ENCODE results near the gene POGK. TPM values are rescaled to one million over a fixed set of nuclear protein-coding genes. Genes with fewer than 3 reads are reported as not detected.

POGK gene
- polyA plus RNA-seq, 4 donors: 4.5 to 26.4 (median 7.8) TPM

GRCh38 chr1:166843769-166844596 is 4.7 kb downstream of the POGK start:
- peak; percentile 14 to 71 for DNase-seq
- Histone ChIP-seq H3K9me3 (ENCODE audit: control insufficient read depth in 2 of 2, insufficient read depth in 1 of 2, low read depth in 1 of 2, low read length in 1 of 2) (no peaks in the 10 kb centered on the region), H3K36me3 (ENCODE audit: control insufficient read depth in 3 of 3, insufficient read depth in 2 of 3, low read depth in 1 of 3, low read length in 3 of 3) (peaks cover 6 to 63% (median 16%) of the 10 kb centered on the region in 3 donors), H3K27ac (ENCODE audit: low read depth in 1 of 3, low read length in 2 of 3) (peak overlapping the region in 1 of 3 donors; percentile 31), H3K4me3 (ENCODE audit: low read depth in 1 of 3, low read length in 3 of 3) (no peak overlapping the region), H3K27me3 (ENCODE audit: control insufficient read depth in 3 of 3, insufficient read depth in 3 of 3, low read length in 3 of 3) (no peaks in the 10 kb centered on the region), H3K4me1 (ENCODE audit: control insufficient read depth in 3 of 3, insufficient read depth in 2 of 3, low read depth in 1 of 3, low read length in 2 of 3) (peaks cover 0 to 43% (median 4%) of the 10 kb centered on the region in 3 donors)
- no peak for FAIRE-seq
- WGBS, 3 donors: 41 to 60% (median 54%) methylated on average over 7 of the region's 7 CpGs

GRCh38 chr1:166844791-166845190 is 5.5 kb downstream of the POGK start:
- FAIRE-seq: no peak
- peaks cover 10 to 72% (median 23%) of the 10 kb centered on the region in 3 donors for H3K36me3 ChIP-seq (ENCODE audit: control insufficient read depth in 3 of 3, insufficient read depth in 2 of 3, low read depth in 1 of 3, low read length in 3 of 3)
- WGBS, 3 donors: 79 to 80% (median 80%) methylated on average over 7 of the region's 7 CpGs

GRCh38 chr1:166848193-166848592 is 8.9 kb downstream of the POGK start:
- peaks cover 11 to 64% (median 25%) of the 10 kb centered on the region in 3 donors for H3K36me3 ChIP-seq (ENCODE audit: control insufficient read depth in 3 of 3, insufficient read depth in 2 of 3, low read depth in 1 of 3, low read length in 3 of 3)
- H3K27me3 ChIP-seq (ENCODE audit: control insufficient read depth in 3 of 3, insufficient read depth in 3 of 3, low read length in 3 of 3): no peaks in the 10 kb centered on the region
- no peak overlapping the region for H3K4me3 ChIP-seq (ENCODE audit: low read depth in 1 of 3, low read length in 3 of 3)
- H3K4me1 ChIP-seq (ENCODE audit: control insufficient read depth in 3 of 3, insufficient read depth in 2 of 3, low read depth in 1 of 3, low read length in 2 of 3): peaks cover 0 to 17% (median 2%) of the 10 kb centered on the region in 3 donors
- no peaks in the 10 kb centered on the region for H3K9me3 ChIP-seq (ENCODE audit: control insufficient read depth in 2 of 2, insufficient read depth in 1 of 2, low read depth in 1 of 2, low read length in 1 of 2)
- no peak overlapping the region for H3K27ac ChIP-seq (ENCODE audit: low read depth in 1 of 3, low read length in 2 of 3)
- DNase-seq: no peak
- FAIRE-seq: no peak

More at GRCh38 chr1:166844791-166845190, 5.5 kb downstream of the POGK start:
- no peak overlapping the region for H3K4me3 ChIP-seq (ENCODE audit: low read depth in 1 of 3, low read length in 3 of 3)
- DNase-seq: no peak
- H3K4me1 ChIP-seq (ENCODE audit: control insufficient read depth in 3 of 3, insufficient read depth in 2 of 3, low read depth in 1 of 3, low read length in 2 of 3): peaks cover 0 to 43% (median 4%) of the 10 kb centered on the region in 3 donors
- H3K27me3 ChIP-seq (ENCODE audit: control insufficient read depth in 3 of 3, insufficient read depth in 3 of 3, low read length in 3 of 3): no peaks in the 10 kb centered on the region
- H3K27ac ChIP-seq (ENCODE audit: low read depth in 1 of 3, low read length in 2 of 3): no peak overlapping the region
- no peaks in the 10 kb centered on the region for H3K9me3 ChIP-seq (ENCODE audit: control insufficient read depth in 2 of 2, insufficient read depth in 1 of 2, low read depth in 1 of 2, low read length in 1 of 2)

- DNase-seq (no peak), FAIRE-seq (no peak)
- Histone ChIP-seq H3K27me3 (ENCODE audit: control insufficient read depth in 3 of 3, insufficient read depth in 3 of 3, low read length in 3 of 3) (no peaks in the 10 kb centered on the region), H3K4me3 (ENCODE audit: low read depth in 1 of 3, low read length in 3 of 3) (no peak overlapping the region), H3K4me1 (ENCODE audit: control insufficient read depth in 3 of 3, insufficient read depth in 2 of 3, low read depth in 1 of 3, low read length in 2 of 3) (peaks cover 0 to 9% (median 2%) of the 10 kb centered on the region in 3 donors), H3K36me3 (ENCODE audit: control insufficient read depth in 3 of 3, insufficient read depth in 2 of 3, low read depth in 1 of 3, low read length in 3 of 3) (peaks cover 11 to 58% (median 21%) of the 10 kb centered on the region in 3 donors), H3K27ac (ENCODE audit: low read depth in 1 of 3, low read length in 2 of 3) (no peak overlapping the region), H3K9me3 (ENCODE audit: control insufficient read depth in 2 of 2, insufficient read depth in 1 of 2, low read depth in 1 of 2, low read length in 1 of 2) (no peaks in the 10 kb centered on the region)
- WGBS, 3 donors: 97 to 98% (median 98%) methylated on average over 20 of the region's 20 CpGs
Measured at GRCh38 chr1:166849135-166849534, 9.9 kb downstream of the POGK start.

- no peaks in the 10 kb centered on the region for H3K27me3 ChIP-seq (ENCODE audit: control insufficient read depth in 3 of 3, insufficient read depth in 3 of 3, low read length in 3 of 3)
- peaks cover 12 to 37% (median 15%) of the 10 kb centered on the region in 3 donors for H3K36me3 ChIP-seq (ENCODE audit: control insufficient read depth in 3 of 3, insufficient read depth in 2 of 3, low read depth in 1 of 3, low read length in 3 of 3)
- no peaks in the 10 kb centered on the region for H3K9me3 ChIP-seq (ENCODE audit: control insufficient read depth in 2 of 2, insufficient read depth in 1 of 2, low read depth in 1 of 2, low read length in 1 of 2)
- no peak overlapping the region for H3K4me3 ChIP-seq (ENCODE audit: low read depth in 1 of 3, low read length in 3 of 3)
- DNase-seq (no peak), FAIRE-seq (no peak)
- H3K27ac ChIP-seq (ENCODE audit: low read depth in 1 of 3, low read length in 2 of 3): no peak overlapping the region
- 0 to 18% (median 6%) methylated on average over 1 of the region's 1 CpG for WGBS, 3 donors
- H3K4me1 ChIP-seq (ENCODE audit: control insufficient read depth in 3 of 3, insufficient read depth in 2 of 3, low read depth in 1 of 3, low read length in 2 of 3): peaks cover 0 to 2% (median 0%) of the 10 kb centered on the region in 3 donors
Measured at GRCh38 chr1:166852918-166853317, 13.6 kb downstream of the POGK start.

GRCh38 chr1:166855558-166855957 is 16.3 kb downstream of the POGK start:
- WGBS, 3 donors: 74 to 83% (median 79%) methylated on average over 3 of the region's 3 CpGs
- DNase-seq (no peak), FAIRE-seq (no peak)
- Histone ChIP-seq H3K27me3 (ENCODE audit: control insufficient read depth in 3 of 3, insufficient read depth in 3 of 3, low read length in 3 of 3) (no peaks in the 10 kb centered on the region), H3K4me3 (ENCODE audit: low read depth in 1 of 3, low read length in 3 of 3) (no peak overlapping the region), H3K4me1 (ENCODE audit: control insufficient read depth in 3 of 3, insufficient read depth in 2 of 3, low read depth in 1 of 3, low read length in 2 of 3) (peaks cover 0 to 2% (median 0%) of the 10 kb centered on the region in 3 donors), H3K36me3 (ENCODE audit: control insufficient read depth in 3 of 3, insufficient read depth in 2 of 3, low read depth in 1 of 3, low read length in 3 of 3) (peaks cover 6 to 30% (median 9%) of the 10 kb centered on the region in 3 donors), H3K9me3 (ENCODE audit: control insufficient read depth in 2 of 2, insufficient read depth in 1 of 2, low read depth in 1 of 2, low read length in 1 of 2) (no peaks in the 10 kb centered on the region), H3K27ac (ENCODE audit: low read depth in 1 of 3, low read length in 2 of 3) (no peak overlapping the region)

GRCh38 chr1:166857995-166858394 is 18.7 kb downstream of the POGK start:
- no peak overlapping the region for H3K27ac ChIP-seq (ENCODE audit: low read depth in 1 of 3, low read length in 2 of 3)
- peaks cover 8 to 31% (median 11%) of the 10 kb centered on the region in 3 donors for H3K36me3 ChIP-seq (ENCODE audit: control insufficient read depth in 3 of 3, insufficient read depth in 2 of 3, low read depth in 1 of 3, low read length in 3 of 3)
- no peaks in the 10 kb centered on the region for H3K4me1 ChIP-seq (ENCODE audit: control insufficient read depth in 3 of 3, insufficient read depth in 2 of 3, low read depth in 1 of 3, low read length in 2 of 3)
- H3K27me3 ChIP-seq (ENCODE audit: control insufficient read depth in 3 of 3, insufficient read depth in 3 of 3, low read length in 3 of 3): no peaks in the 10 kb centered on the region
- DNase-seq: no peak
- no peak overlapping the region for H3K4me3 ChIP-seq (ENCODE audit: low read depth in 1 of 3, low read length in 3 of 3)
- WGBS, 3 donors: 91 to 95% (median 93%) methylated on average over 3 of the region's 3 CpGs
- no peaks in the 10 kb centered on the region for H3K9me3 ChIP-seq (ENCODE audit: control insufficient read depth in 2 of 2, insufficient read depth in 1 of 2, low read depth in 1 of 2, low read length in 1 of 2)
- FAIRE-seq: no peak

GRCh38 chr1:166858726-166859419 is 19.6 kb downstream of the POGK start:
- Histone ChIP-seq H3K27ac (ENCODE audit: low read depth in 1 of 3, low read length in 2 of 3) (no peak overlapping the region), H3K36me3 (ENCODE audit: control insufficient read depth in 3 of 3, insufficient read depth in 2 of 3, low read depth in 1 of 3, low read length in 3 of 3) (peaks cover 8 to 34% (median 11%) of the 10 kb centered on the region in 3 donors), H3K4me3 (ENCODE audit: low read depth in 1 of 3, low read length in 3 of 3) (no peak overlapping the region), H3K9me3 (ENCODE audit: control insufficient read depth in 2 of 2, insufficient read depth in 1 of 2, low read depth in 1 of 2, low read length in 1 of 2) (no peaks in the 10 kb centered on the region), H3K27me3 (ENCODE audit: control insufficient read depth in 3 of 3, insufficient read depth in 3 of 3, low read length in 3 of 3) (no peaks in the 10 kb centered on the region), H3K4me1 (ENCODE audit: control insufficient read depth in 3 of 3, insufficient read depth in 2 of 3, low read depth in 1 of 3, low read length in 2 of 3) (no peaks in the 10 kb centered on the region)
- DNase-seq (no peak), FAIRE-seq (no peak)
- WGBS, 3 donors: 90 to 95% (median 94%) methylated on average over 7 of the region's 7 CpGs

All from small intestine (tissue), 7 donors.